ENCODE measurements around the gene DNAJC13.

- TF ChIP-seq SUZ12 (IDR thresholded peaks at IDR 0.05; ENCODE audit: extremely low read depth, insufficient read depth, insufficient read length): no peak
- TF ChIP-seq YY1 (IDR thresholded peaks at IDR 0.05; ENCODE audit: insufficient read depth, insufficient read length): no peak
- TF ChIP-seq ZNF274 (IDR thresholded peaks at IDR 0.05; ENCODE audit: low read depth, low read length): no peak
These were observed 12.1 kb upstream of the DNAJC13 start for GRCh38 chr3:132405188-132405587.
